Vagina (tissue), 2 donors: Measurements from ENCODE around the gene SLC27A3.

Source experiments
- POLR2A ChIP-seq, 2 donors: fragments of 450-650 bp; IDR thresholded peaks; one replicate each; pipeline ENCODE4 v1.6.1; 2017; ENCODE audit warnings: antibody characterized with exemption in 2 of 2, mild to moderate bottlenecking in 2 of 2, moderate library complexity in 2 of 2
- POLR2AphosphoS5 ChIP-seq, 2 donors: sonication (generic); formaldehyde crosslinking; IDR thresholded peaks; one replicate each; pipeline ENCODE4 v1.9.0; 2017; ENCODE audit warnings: antibody characterized with exemption in 2 of 2, mild to moderate bottlenecking in 2 of 2, low read depth in 1 of 2; ENCODE audit not compliant: insufficient read depth in 1 of 2
- TF ChIP-seq, protein P1 (sequence below), 3 experiments: fragments of 450-650 bp in 2 of 3; fragments of 200-600 bp in 1 of 3; sonication (generic) in 1 of 3; IDR thresholded peaks; one replicate each; pipeline ENCODE4 v1.5.1; 2017 to 2019; ENCODE audit warnings: antibody characterized with exemption in 3 of 3, mild to moderate bottlenecking in 2 of 3, moderate library complexity in 2 of 3

DNA sequence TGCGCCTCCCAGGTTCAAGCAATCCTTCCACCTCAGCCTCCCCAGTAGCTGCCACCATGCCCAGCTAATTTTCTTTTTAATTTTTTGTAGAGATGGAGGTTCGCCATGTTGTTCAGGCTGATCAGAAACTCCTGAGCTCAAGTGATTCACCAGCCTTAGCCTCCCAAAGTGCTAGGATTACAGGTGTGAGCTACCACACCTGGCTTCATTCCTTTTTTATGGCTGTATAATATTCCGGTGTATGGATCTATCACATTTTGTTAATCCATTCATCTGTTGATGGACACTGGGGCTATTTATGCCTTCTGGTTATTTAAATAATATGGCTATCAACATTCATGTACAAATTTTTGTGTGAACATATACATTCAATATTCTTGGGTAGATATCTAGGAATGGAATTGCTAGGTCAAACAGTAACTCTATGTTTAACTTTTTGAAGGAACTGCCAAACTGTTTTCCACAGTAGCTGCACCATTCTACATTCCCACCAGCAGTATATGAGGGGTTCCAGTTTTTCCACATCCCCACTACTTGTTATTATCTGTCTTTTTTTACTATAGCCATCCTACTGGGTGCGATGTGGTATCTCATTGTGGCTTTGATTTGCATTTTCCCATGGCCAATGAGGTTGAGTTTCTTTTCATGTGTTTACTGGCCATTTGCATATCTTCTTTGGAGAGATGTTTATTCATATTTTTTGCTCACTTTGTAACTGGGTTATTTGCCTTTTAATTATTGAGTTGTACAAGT is 11.0 kb downstream of the SLC27A3 start:
- TF ChIP-seq POLR2A (IDR thresholded peaks at IDR 0.05) (no peak), POLR2AphosphoS5 (IDR thresholded peaks at IDR 0.05; ENCODE audit: insufficient read depth in 1 of 2, low read depth in 1 of 2) (no peak)
- TF ChIP-seq, protein P1, sequence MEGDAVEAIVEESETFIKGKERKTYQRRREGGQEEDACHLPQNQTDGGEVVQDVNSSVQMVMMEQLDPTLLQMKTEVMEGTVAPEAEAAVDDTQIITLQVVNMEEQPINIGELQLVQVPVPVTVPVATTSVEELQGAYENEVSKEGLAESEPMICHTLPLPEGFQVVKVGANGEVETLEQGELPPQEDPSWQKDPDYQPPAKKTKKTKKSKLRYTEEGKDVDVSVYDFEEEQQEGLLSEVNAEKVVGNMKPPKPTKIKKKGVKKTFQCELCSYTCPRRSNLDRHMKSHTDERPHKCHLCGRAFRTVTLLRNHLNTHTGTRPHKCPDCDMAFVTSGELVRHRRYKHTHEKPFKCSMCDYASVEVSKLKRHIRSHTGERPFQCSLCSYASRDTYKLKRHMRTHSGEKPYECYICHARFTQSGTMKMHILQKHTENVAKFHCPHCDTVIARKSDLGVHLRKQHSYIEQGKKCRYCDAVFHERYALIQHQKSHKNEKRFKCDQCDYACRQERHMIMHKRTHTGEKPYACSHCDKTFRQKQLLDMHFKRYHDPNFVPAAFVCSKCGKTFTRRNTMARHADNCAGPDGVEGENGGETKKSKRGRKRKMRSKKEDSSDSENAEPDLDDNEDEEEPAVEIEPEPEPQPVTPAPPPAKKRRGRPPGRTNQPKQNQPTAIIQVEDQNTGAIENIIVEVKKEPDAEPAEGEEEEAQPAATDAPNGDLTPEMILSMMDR (IDR thresholded peaks at IDR 0.05): no peak
